HG03575 (cell line): ENCODE data around the gene SMIM38.
"Not testable (repeated sequence)": the region's sequence is repeated elsewhere in the genome, so short reads cannot be mapped to it uniquely, and the experiment has no call there.

ENCODE experiments used
- ATAC-seq: cut with Tn5 transposase; IDR thresholded peaks from one replicate; pipeline ENCODE4 v1.9.1; 2021; ENCODE audit not compliant: unreplicated experiment, insufficient number of reproducible peaks, low FRiP score; ENCODE audit errors: extremely low read depth

Gene SMIM38

GRCh38 chr11:69121021-69121420, 34.7 kb upstream of the SMIM38 start:
- no peak for ATAC-seq

- no peak for ATAC-seq
Observed at GRCh38 chr11:69121621-69122325, 34.0 kb upstream of the SMIM38 start.

GRCh38 chr11:69122326-69122629, 33.5 kb upstream of the SMIM38 start:
- no peak for ATAC-seq

- ATAC-seq = no peak
Observed at GRCh38 chr11:69122630-69123431, 32.9 kb upstream of the SMIM38 start.

- no peak for ATAC-seq
Observed at GRCh38 chr11:69123593-69124545, 31.9 kb upstream of the SMIM38 start.

- ATAC-seq = no peak
Observed at GRCh38 chr11:69125861-69126260, 29.9 kb upstream of the SMIM38 start.

GRCh38 chr11:69126286-69126685, 29.4 kb upstream of the SMIM38 start:
- ATAC-seq = no peak

GRCh38 chr11:69127081-69127850, 28.5 kb upstream of the SMIM38 start:
- ATAC-seq = no peak

GRCh38 chr11:69127884-69128283, 27.9 kb upstream of the SMIM38 start:
- ATAC-seq = no peak

GRCh38 chr11:69129053-69129452, 26.7 kb upstream of the SMIM38 start:
- ATAC-seq = no peak

- ATAC-seq = no peak
Observed at GRCh38 chr11:69129647-69130046, 26.1 kb upstream of the SMIM38 start.

GRCh38 chr11:69130654-69131053, 25.1 kb upstream of the SMIM38 start:
- ATAC-seq = no peak

GRCh38 chr11:69131121-69131566, 24.6 kb upstream of the SMIM38 start:
- no peak for ATAC-seq

- no peak for ATAC-seq
Observed at GRCh38 chr11:69131644-69132300, 24.0 kb upstream of the SMIM38 start.

GRCh38 chr11:69132301-69132670, 23.4 kb upstream of the SMIM38 start:
- no peak for ATAC-seq

GRCh38 chr11:69133251-69133650, 22.5 kb upstream of the SMIM38 start:
- no peak for ATAC-seq

- not testable (repeated sequence) for ATAC-seq
Observed at GRCh38 chr11:69134182-69134581, 21.6 kb upstream of the SMIM38 start.

GRCh38 chr11:69134957-69135356, 20.8 kb upstream of the SMIM38 start:
- ATAC-seq = no peak
